HepG2 (cell line): ENCODE data around the gene NMRAL1. TPM values are rescaled to one million over a fixed set of nuclear protein-coding genes. Genes with fewer than 3 reads are reported as not detected.

Experiments used
- ATF7-NPFF ChIP-seq: sonication (generic); formaldehyde crosslinking; IDR thresholded peaks from 2 replicates; pipeline ENCODE4 v1.8.1; 2023; ENCODE audit warnings: mild to moderate bottlenecking, low read depth, missing genetic modification reagents, moderate library complexity
- CBX2 ChIP-seq, 2 experiments: fragments of 200-600 bp in 1 of 2; sonication (generic); formaldehyde crosslinking in 1 of 2; IDR thresholded peaks; 2 replicates each; pipeline versions ENCODE4 v1.7.0 to v1.8.1; 2018 to 2022; ENCODE audit warnings: low read depth in 2 of 2, low read length in 1 of 2, mild to moderate bottlenecking in 1 of 2, missing genetic modification reagents in 1 of 2
- ETV6 ChIP-seq: sonication (generic); formaldehyde crosslinking; conservative IDR thresholded peaks from 2 replicates; pipeline ENCODE4 v1.4.0; 2020; ENCODE audit warnings: missing genetic modification reagents
- MAFG ChIP-seq: sonication (generic); formaldehyde crosslinking; IDR thresholded peaks from 2 replicates; pipeline ENCODE4 v1.5.1; 2020; ENCODE audit warnings: mild to moderate bottlenecking, missing genetic modification reagents
- PAF1 ChIP-seq: IDR thresholded peaks from 2 replicates; pipeline ENCODE4 v1.6.1; 2016; ENCODE audit warnings: missing genetic modification reagents, missing compliant biosample characterization
- POGZ ChIP-seq: sonication (generic); formaldehyde crosslinking; IDR thresholded peaks from 2 replicates; pipeline ENCODE4 v1.4.0; 2020; ENCODE audit warnings: mild to moderate bottlenecking, missing genetic modification reagents
- PPARG ChIP-seq: conservative IDR thresholded peaks from 2 replicates; pipeline ENCODE4 v1.6.1; 2016; ENCODE audit warnings: missing biosample characterization, missing genetic modification reagents
- RARA ChIP-seq: IDR thresholded peaks from 2 replicates; pipeline ENCODE4 v1.6.1; 2016; ENCODE audit warnings: missing genetic modification reagents, missing compliant biosample characterization
- REPIN1 ChIP-seq: sonication (generic); formaldehyde crosslinking; IDR thresholded peaks from 2 replicates; pipeline ENCODE4 v1.8.0; 2022; ENCODE audit warnings: missing genetic modification reagents, low read depth, mild to moderate bottlenecking, borderline replicate concordance
- ZBTB7A ChIP-seq: sonication (generic); formaldehyde crosslinking; IDR thresholded peaks from 2 replicates; pipeline ENCODE4 v1.8.0; 2022; ENCODE audit warnings: mild to moderate bottlenecking, missing genetic modification reagents
- ZKSCAN8 ChIP-seq: IDR thresholded peaks from 2 replicates; pipeline ENCODE4 v1.6.1; 2016; ENCODE audit warnings: borderline replicate concordance, missing genetic modification reagents, missing compliant biosample characterization
- ZMYM2 ChIP-seq: sonication (generic); formaldehyde crosslinking; IDR thresholded peaks from 2 replicates; pipeline ENCODE4 v1.8.0; 2022; ENCODE audit warnings: mild to moderate bottlenecking, missing genetic modification reagents
- ZNF350 ChIP-seq: sonication (generic); formaldehyde crosslinking; IDR thresholded peaks from 2 replicates; pipeline ENCODE4 v1.4.0; 2020; ENCODE audit warnings: mild to moderate bottlenecking, low read depth, missing genetic modification reagents, borderline replicate concordance
- ZNF549 ChIP-seq: sonication (generic); formaldehyde crosslinking; IDR thresholded peaks from 2 replicates; pipeline ENCODE4 v1.5.0; 2020; ENCODE audit warnings: missing genetic modification reagents
- ZNF614 ChIP-seq: IDR thresholded peaks from 2 replicates; pipeline ENCODE4 v1.6.1; 2018; ENCODE audit warnings: missing biosample characterization, missing genetic modification reagents, inconsistent platforms, borderline replicate concordance
- polyA plus RNA-seq, 8 experiments: library from polyadenylated mRNA; depleted of rRNA in 3 of 8; stranded (reverse) in 7 of 8; unstranded in 1 of 8; fragments of >200 nt; fragmentation: Illumina TruSeq in 4 of 8; extraction: Trizol in 4 of 8; gene quantifications; 2 replicates each; pipeline versions ENCODE4 v1.2.1 to v1.2.3, GENCODE V29; 2011 to 2016; ENCODE audit warnings: low read depth in 4 of 8, missing spikeins in 1 of 8, mixed read lengths in 1 of 8; ENCODE audit not compliant: insufficient read depth in 1 of 8
- total RNA-seq, 5 experiments: library from RNA; depleted of rRNA; stranded (reverse); fragments of >200 nt; fragmentation: Illumina TruSeq; extraction: Trizol; gene quantifications; 2 replicates each; pipeline ENCODE4 v1.2.3, GENCODE V29; 2016; ENCODE audit warnings: low read depth in 1 of 5
- TF ChIP-seq, protein P1 (sequence below): sonication (generic); formaldehyde crosslinking; IDR thresholded peaks from 2 replicates; pipeline ENCODE4 v1.4.0; 2020; ENCODE audit warnings: mild to moderate bottlenecking, missing genetic modification reagents
- TF ChIP-seq, protein P2 (sequence below): sonication (generic); formaldehyde crosslinking; IDR thresholded peaks from 2 replicates; pipeline ENCODE4 v1.5.1; 2020; ENCODE audit warnings: mild to moderate bottlenecking, missing genetic modification reagents
- TF ChIP-seq, protein P3 (sequence below): sonication (generic); formaldehyde crosslinking; IDR thresholded peaks from 2 replicates; pipeline ENCODE4 v1.4.0; 2020; ENCODE audit warnings: missing genetic modification reagents
- TF ChIP-seq, protein P4 (sequence below): sonication (generic); formaldehyde crosslinking; IDR thresholded peaks from 2 replicates; pipeline ENCODE4 v1.4.0; 2020; ENCODE audit warnings: missing genetic modification reagents

NMRAL1 gene
- total and polyA plus RNA-seq, 2 of the 13 experiments (the other 11 are each of a cell fraction or from before 2014, with no cell fraction given) = 30.8 to 33.1 TPM

DNA sequence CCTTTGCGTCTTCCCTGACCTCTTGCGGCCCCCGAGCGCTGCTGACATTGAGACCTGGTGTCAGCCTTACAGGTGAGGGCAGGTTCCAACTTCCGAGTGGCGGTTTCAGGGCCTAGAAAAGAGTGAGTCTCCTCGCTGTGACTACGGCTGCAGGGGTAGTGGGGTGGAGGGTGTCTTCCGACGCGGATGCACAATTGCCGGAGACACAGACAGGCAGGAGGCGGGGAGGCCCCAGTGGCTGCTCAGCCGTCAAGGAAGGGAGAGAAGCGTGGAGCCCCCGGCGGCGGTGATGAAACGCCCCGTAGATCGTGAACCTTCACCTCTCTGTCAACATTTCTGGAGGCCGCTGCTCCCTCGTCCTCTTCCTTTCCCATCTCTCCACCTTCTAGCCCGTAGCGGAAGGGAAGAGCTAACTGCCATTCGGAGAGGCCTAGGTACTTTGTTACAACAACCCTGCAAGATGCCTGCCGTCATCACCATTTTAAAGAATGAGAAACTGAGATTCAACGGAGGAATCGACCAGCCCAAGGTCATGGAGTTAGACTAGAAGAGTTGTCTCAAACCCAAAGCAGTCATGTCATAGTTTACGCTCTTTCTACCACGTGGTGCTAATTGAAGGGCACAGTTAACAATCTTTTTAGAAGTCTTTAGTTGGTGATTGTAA is 48.3 kb downstream of the NMRAL1 start (continued):
- TF ChIP-seq, protein P1, sequence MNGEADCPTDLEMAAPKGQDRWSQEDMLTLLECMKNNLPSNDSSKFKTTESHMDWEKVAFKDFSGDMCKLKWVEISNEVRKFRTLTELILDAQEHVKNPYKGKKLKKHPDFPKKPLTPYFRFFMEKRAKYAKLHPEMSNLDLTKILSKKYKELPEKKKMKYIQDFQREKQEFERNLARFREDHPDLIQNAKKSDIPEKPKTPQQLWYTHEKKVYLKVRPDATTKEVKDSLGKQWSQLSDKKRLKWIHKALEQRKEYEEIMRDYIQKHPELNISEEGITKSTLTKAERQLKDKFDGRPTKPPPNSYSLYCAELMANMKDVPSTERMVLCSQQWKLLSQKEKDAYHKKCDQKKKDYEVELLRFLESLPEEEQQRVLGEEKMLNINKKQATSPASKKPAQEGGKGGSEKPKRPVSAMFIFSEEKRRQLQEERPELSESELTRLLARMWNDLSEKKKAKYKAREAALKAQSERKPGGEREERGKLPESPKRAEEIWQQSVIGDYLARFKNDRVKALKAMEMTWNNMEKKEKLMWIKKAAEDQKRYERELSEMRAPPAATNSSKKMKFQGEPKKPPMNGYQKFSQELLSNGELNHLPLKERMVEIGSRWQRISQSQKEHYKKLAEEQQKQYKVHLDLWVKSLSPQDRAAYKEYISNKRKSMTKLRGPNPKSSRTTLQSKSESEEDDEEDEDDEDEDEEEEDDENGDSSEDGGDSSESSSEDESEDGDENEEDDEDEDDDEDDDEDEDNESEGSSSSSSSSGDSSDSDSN (CRISPR knock-in tag) = peak; percentile 93
- peak; percentile 79; the same call in 1 of the 2 replicates for TF ChIP-seq ZNF350
- no peak for TF ChIP-seq ZBTB7A (CRISPR knock-in tag)
- peak; percentile 50; the same call in 1 of the 2 replicates for TF ChIP-seq ZNF614
- peak; percentile 94 for TF ChIP-seq PPARG (CRISPR knock-in tag)
- TF ChIP-seq RARA (CRISPR knock-in tag) = peak; percentile 43
- TF ChIP-seq ATF7-NPFF (CRISPR knock-in tag) = no peak
- TF ChIP-seq REPIN1 = no peak
- TF ChIP-seq ZKSCAN8 (CRISPR knock-in tag) = 0 out of 2 replicates have a peak, but pooled peaks have one; percentile 35
- no peak for TF ChIP-seq MAFG
- no peak for TF ChIP-seq ETV6
- TF ChIP-seq PAF1 (CRISPR knock-in tag) = no peak
- TF ChIP-seq, protein P2, sequence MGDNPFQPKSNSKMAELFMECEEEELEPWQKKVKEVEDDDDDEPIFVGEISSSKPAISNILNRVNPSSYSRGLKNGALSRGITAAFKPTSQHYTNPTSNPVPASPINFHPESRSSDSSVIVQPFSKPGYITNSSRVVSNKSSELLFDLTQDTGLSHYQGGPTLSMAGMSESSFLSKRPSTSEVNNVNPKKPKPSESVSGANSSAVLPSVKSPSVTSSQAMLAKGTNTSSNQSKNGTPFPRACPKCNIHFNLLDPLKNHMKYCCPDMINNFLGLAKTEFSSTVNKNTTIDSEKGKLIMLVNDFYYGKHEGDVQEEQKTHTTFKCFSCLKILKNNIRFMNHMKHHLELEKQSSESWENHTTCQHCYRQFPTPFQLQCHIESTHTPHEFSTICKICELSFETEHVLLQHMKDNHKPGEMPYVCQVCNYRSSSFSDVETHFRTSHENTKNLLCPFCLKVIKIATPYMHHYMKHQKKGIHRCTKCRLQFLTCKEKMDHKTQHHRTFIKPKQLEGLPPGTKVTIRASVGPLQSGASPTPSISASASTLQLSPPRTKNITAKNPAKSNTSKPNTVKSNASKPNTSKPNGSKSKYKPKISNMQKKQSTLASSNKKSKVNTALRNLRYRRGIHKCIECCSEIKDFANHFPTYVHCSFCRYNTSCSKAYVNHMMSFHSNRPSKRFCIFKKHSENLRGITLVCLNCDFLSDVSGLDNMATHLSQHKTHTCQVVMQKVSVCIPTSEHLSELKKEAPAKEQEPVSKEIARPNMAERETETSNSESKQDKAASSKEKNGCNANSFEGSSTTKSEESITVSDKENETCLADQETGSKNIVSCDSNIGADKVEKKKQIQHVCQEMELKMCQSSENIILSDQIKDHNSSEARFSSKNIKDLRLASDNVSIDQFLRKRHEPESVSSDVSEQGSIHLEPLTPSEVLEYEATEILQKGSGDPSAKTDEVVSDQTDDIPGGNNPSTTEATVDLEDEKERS = no peak
- no peak for TF ChIP-seq ZNF549
- TF ChIP-seq, protein P3, sequence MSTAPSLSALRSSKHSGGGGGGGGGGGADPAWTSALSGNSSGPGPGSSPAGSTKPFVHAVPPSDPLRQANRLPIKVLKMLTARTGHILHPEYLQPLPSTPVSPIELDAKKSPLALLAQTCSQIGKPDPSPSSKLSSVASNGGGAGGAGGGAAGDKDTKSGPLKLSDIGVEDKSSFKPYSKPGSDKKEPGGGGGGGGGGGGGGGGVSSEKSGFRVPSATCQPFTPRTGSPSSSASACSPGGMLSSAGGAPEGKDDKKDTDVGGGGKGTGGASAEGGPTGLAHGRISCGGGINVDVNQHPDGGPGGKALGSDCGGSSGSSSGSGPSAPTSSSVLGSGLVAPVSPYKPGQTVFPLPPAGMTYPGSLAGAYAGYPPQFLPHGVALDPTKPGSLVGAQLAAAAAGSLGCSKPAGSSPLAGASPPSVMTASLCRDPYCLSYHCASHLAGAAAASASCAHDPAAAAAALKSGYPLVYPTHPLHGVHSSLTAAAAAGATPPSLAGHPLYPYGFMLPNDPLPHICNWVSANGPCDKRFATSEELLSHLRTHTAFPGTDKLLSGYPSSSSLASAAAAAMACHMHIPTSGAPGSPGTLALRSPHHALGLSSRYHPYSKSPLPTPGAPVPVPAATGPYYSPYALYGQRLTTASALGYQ (CRISPR knock-in tag) = peak; percentile 65; the same call in 1 of the 2 replicates
- TF ChIP-seq, protein P4, sequence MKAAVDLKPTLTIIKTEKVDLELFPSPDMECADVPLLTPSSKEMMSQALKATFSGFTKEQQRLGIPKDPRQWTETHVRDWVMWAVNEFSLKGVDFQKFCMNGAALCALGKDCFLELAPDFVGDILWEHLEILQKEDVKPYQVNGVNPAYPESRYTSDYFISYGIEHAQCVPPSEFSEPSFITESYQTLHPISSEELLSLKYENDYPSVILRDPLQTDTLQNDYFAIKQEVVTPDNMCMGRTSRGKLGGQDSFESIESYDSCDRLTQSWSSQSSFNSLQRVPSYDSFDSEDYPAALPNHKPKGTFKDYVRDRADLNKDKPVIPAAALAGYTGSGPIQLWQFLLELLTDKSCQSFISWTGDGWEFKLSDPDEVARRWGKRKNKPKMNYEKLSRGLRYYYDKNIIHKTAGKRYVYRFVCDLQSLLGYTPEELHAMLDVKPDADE (CRISPR knock-in tag) = no peak
- TF ChIP-seq CBX2 (IDR thresholded peaks at IDR 0.05; ENCODE audit: low read depth, low read length) = no peak
- no peak for TF ChIP-seq CBX2 (CRISPR knock-in tag; IDR thresholded peaks at IDR 0.05; ENCODE audit: low read depth)
- TF ChIP-seq ZMYM2 = no peak
- TF ChIP-seq POGZ = peak; percentile 47; the same call in 1 of the 2 replicates
